ENCODE results near the gene ABAT.
"Not testable (repeated sequence)": the region's sequence is repeated elsewhere in the genome, so short reads cannot be mapped to it uniquely, and the experiment has no call there.

Gene ABAT

GRCh38 chr16:8768283-8768682 lies 93.9 kb downstream of the ABAT start:
- H3K4me1 Mint-ChIP-seq (ENCODE audit: low read depth): no peaks in the 10 kb centered on the region
- H3K9me3 Mint-ChIP-seq: no peaks in the 10 kb centered on the region

GRCh38 chr16:8768692-8769091 lies 94.3 kb downstream of the ABAT start:
- Mint-ChIP-seq H3K4me1 (ENCODE audit: low read depth) (no peaks in the 10 kb centered on the region), H3K27me3 (ENCODE audit: low read depth) (no peaks in the 10 kb centered on the region), H3K4me3 (no peak overlapping the region), H3K27ac (no peak overlapping the region), H3K36me3 (ENCODE audit: low read depth) (peaks cover 5% of the 10 kb centered on the region), H3K9me3 (no peaks in the 10 kb centered on the region)
- DNase-seq (ENCODE audit: low spot score): no peak

More at GRCh38 chr16:8768283-8768682, 93.9 kb downstream of the ABAT start:
- Mint-ChIP-seq H3K4me3 (no peak overlapping the region), H3K36me3 (ENCODE audit: low read depth) (peaks cover 5% of the 10 kb centered on the region), H3K27me3 (ENCODE audit: low read depth) (no peaks in the 10 kb centered on the region), H3K27ac (no peak overlapping the region)
- DNase-seq (ENCODE audit: low spot score): no peak

- Mint-ChIP-seq H3K36me3 (ENCODE audit: low read depth) (peaks cover 5% of the 10 kb centered on the region), H3K27me3 (ENCODE audit: low read depth) (no peaks in the 10 kb centered on the region), H3K4me1 (ENCODE audit: low read depth) (no peaks in the 10 kb centered on the region), H3K9me3 (no peaks in the 10 kb centered on the region), H3K4me3 (no peak overlapping the region), H3K27ac (no peak overlapping the region)
- DNase-seq (ENCODE audit: low spot score): no peak
Observed at GRCh38 chr16:8773537-8773936, 99.1 kb downstream of the ABAT start.

GRCh38 chr16:8774208-8774607 lies 99.8 kb downstream of the ABAT start:
- DNase-seq (ENCODE audit: low spot score): no peak
- H3K36me3 Mint-ChIP-seq (ENCODE audit: low read depth): peaks cover 5% of the 10 kb centered on the region
- no peaks in the 10 kb centered on the region for H3K27me3 Mint-ChIP-seq (ENCODE audit: low read depth)
- H3K4me3 Mint-ChIP-seq: no peak overlapping the region
- H3K9me3 Mint-ChIP-seq: no peaks in the 10 kb centered on the region
- H3K4me1 Mint-ChIP-seq (ENCODE audit: low read depth): no peaks in the 10 kb centered on the region
- H3K27ac Mint-ChIP-seq: no peak overlapping the region

GRCh38 chr16:8775359-8775758 lies 100.9 kb downstream of the ABAT start:
- H3K27ac Mint-ChIP-seq: no peak overlapping the region
- H3K4me3 Mint-ChIP-seq: no peak overlapping the region
- H3K9me3 Mint-ChIP-seq: no peaks in the 10 kb centered on the region
- peaks cover 5% of the 10 kb centered on the region for H3K36me3 Mint-ChIP-seq (ENCODE audit: low read depth)
- no peaks in the 10 kb centered on the region for H3K27me3 Mint-ChIP-seq (ENCODE audit: low read depth)
- no peaks in the 10 kb centered on the region for H3K4me1 Mint-ChIP-seq (ENCODE audit: low read depth)
- no peak for DNase-seq (ENCODE audit: low spot score)

GRCh38 chr16:8776129-8776584 lies 101.7 kb downstream of the ABAT start:
- H3K9me3 Mint-ChIP-seq: no peaks in the 10 kb centered on the region
- no peak overlapping the region for H3K4me3 Mint-ChIP-seq
- no peak overlapping the region for H3K27ac Mint-ChIP-seq
- no peaks in the 10 kb centered on the region for H3K4me1 Mint-ChIP-seq (ENCODE audit: low read depth)
- DNase-seq (ENCODE audit: low spot score): no peak
- H3K36me3 Mint-ChIP-seq (ENCODE audit: low read depth): peaks cover 5% of the 10 kb centered on the region
- H3K27me3 Mint-ChIP-seq (ENCODE audit: low read depth): no peaks in the 10 kb centered on the region

- peaks cover 2% of the 10 kb centered on the region for H3K36me3 Mint-ChIP-seq (ENCODE audit: low read depth)
- no peaks in the 10 kb centered on the region for H3K9me3 Mint-ChIP-seq
- no peak overlapping the region for H3K27ac Mint-ChIP-seq
- no peak for DNase-seq (ENCODE audit: low spot score)
- H3K27me3 Mint-ChIP-seq (ENCODE audit: low read depth): no peaks in the 10 kb centered on the region
- no peak overlapping the region for H3K4me3 Mint-ChIP-seq
- H3K4me1 Mint-ChIP-seq (ENCODE audit: low read depth): no peaks in the 10 kb centered on the region
Observed at GRCh38 chr16:8777217-8777616, 102.8 kb downstream of the ABAT start.

GRCh38 chr16:8781797-8782196 lies 107.4 kb downstream of the ABAT start:
- no peak for DNase-seq (ENCODE audit: low spot score)
- H3K9me3 Mint-ChIP-seq: no peaks in the 10 kb centered on the region
- H3K4me3 Mint-ChIP-seq: no peak overlapping the region
- H3K27ac Mint-ChIP-seq: no peak overlapping the region
- no peaks in the 10 kb centered on the region for H3K4me1 Mint-ChIP-seq (ENCODE audit: low read depth)
- no peaks in the 10 kb centered on the region for H3K27me3 Mint-ChIP-seq (ENCODE audit: low read depth)
- peaks cover 2% of the 10 kb centered on the region for H3K36me3 Mint-ChIP-seq (ENCODE audit: low read depth)

GRCh38 chr16:8782673-8783072 lies 108.3 kb downstream of the ABAT start:
- Mint-ChIP-seq H3K9me3 (no peaks in the 10 kb centered on the region), H3K4me3 (no peak overlapping the region), H3K4me1 (ENCODE audit: low read depth) (no peaks in the 10 kb centered on the region), H3K36me3 (ENCODE audit: low read depth) (no peaks in the 10 kb centered on the region), H3K27ac (no peak overlapping the region), H3K27me3 (ENCODE audit: low read depth) (no peaks in the 10 kb centered on the region)
- no peak for DNase-seq (ENCODE audit: low spot score)

- no peaks in the 10 kb centered on the region for H3K4me1 Mint-ChIP-seq (ENCODE audit: low read depth)
- H3K9me3 Mint-ChIP-seq: no peaks in the 10 kb centered on the region
- no peaks in the 10 kb centered on the region for H3K27me3 Mint-ChIP-seq (ENCODE audit: low read depth)
- H3K4me3 Mint-ChIP-seq: no peak overlapping the region
- no peaks in the 10 kb centered on the region for H3K36me3 Mint-ChIP-seq (ENCODE audit: low read depth)
- DNase-seq (ENCODE audit: low spot score): no peak
- no peak overlapping the region for H3K27ac Mint-ChIP-seq
Observed at GRCh38 chr16:8785408-8785807, 111.0 kb downstream of the ABAT start.

- not testable (repeated sequence) for H3K4me1 Mint-ChIP-seq (ENCODE audit: low read depth); DNase-seq (ENCODE audit: low spot score); H3K4me3 Mint-ChIP-seq; H3K36me3 Mint-ChIP-seq (ENCODE audit: low read depth); H3K27ac Mint-ChIP-seq; H3K27me3 Mint-ChIP-seq (ENCODE audit: low read depth); H3K9me3 Mint-ChIP-seq
Observed at GRCh38 chr16:8786316-8786715, 111.9 kb downstream of the ABAT start.

- H3K4me3 Mint-ChIP-seq: no peak overlapping the region
- H3K27me3 Mint-ChIP-seq (ENCODE audit: low read depth): no peaks in the 10 kb centered on the region
- H3K9me3 Mint-ChIP-seq: no peaks in the 10 kb centered on the region
- DNase-seq (ENCODE audit: low spot score): no peak
- no peaks in the 10 kb centered on the region for H3K36me3 Mint-ChIP-seq (ENCODE audit: low read depth)
- H3K4me1 Mint-ChIP-seq (ENCODE audit: low read depth): no peaks in the 10 kb centered on the region
- H3K27ac Mint-ChIP-seq: no peak overlapping the region
Observed at GRCh38 chr16:8788578-8789172, 114.3 kb downstream of the ABAT start.

GRCh38 chr16:8795091-8795490 lies 120.7 kb downstream of the ABAT start:
- no peaks in the 10 kb centered on the region for H3K27me3 Mint-ChIP-seq (ENCODE audit: low read depth)
- no peak overlapping the region for H3K4me3 Mint-ChIP-seq
- H3K36me3 Mint-ChIP-seq (ENCODE audit: low read depth): peaks cover 14% of the 10 kb centered on the region
- peaks cover 27% of the 10 kb centered on the region for H3K4me1 Mint-ChIP-seq (ENCODE audit: low read depth)
- no peaks in the 10 kb centered on the region for H3K9me3 Mint-ChIP-seq
- DNase-seq (ENCODE audit: low spot score): no peak
- no peak overlapping the region for H3K27ac Mint-ChIP-seq

GRCh38 chr16:8795818-8796217 lies 121.4 kb downstream of the ABAT start:
- Mint-ChIP-seq H3K27me3 (ENCODE audit: low read depth) (no peaks in the 10 kb centered on the region), H3K4me1 (ENCODE audit: low read depth) (peaks cover 27% of the 10 kb centered on the region), H3K36me3 (ENCODE audit: low read depth) (peaks cover 14% of the 10 kb centered on the region), H3K27ac (no peak overlapping the region), H3K4me3 (peak overlapping the region; percentile 96), H3K9me3 (no peaks in the 10 kb centered on the region)
- DNase-seq (ENCODE audit: low spot score): no peak

Data from T-helper 2 cell treated with Interferon-gamma antibody and Interleukin-4, amounts not matched to agents 5 μg/mL and 100 μg/mL, for 36 hours (primary cell).